ENCODE data around the gene COG5. TPM values are rescaled to one million over a fixed set of nuclear protein-coding genes. Genes with fewer than 3 reads are reported as not detected.

COG5 gene
- total and polyA plus RNA-seq, 2 of the 8 experiments (the other 6 are each of a cell fraction or from before 2014, with no cell fraction given): 10.5 to 28.1 TPM

DNA sequence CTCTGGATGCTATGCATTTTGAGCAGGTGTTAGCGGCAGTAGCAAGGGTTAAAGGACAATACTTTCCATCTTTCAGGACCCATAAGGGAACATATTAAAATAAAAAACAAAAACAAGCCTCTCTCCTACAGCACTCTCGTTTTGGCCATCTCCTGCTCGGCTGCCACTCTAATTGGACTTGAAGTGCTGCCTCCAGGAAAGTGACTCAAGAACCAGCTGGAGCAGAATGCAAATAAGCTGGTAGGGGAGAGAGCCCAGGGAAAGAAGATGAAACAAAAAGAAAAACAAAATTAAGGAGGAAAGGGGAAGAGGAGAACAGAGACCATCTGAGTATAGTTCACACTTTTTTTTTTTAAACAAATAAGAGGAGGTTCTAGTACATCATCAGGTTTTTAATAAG lies 329.3 kb downstream of the COG5 start:
- H4K8ac ChIP-seq (ENCODE audit: extremely low read depth, insufficient read depth, low read length): no peak overlapping the region
- no peak overlapping the region for H2BK15ac ChIP-seq (ENCODE audit: low read length)
- peaks cover 0 to 9% (median 2%) of the 10 kb centered on the region in 4 experiments; a peak in 3 of 7 replicates for H3K4me1 ChIP-seq (replicated peaks in 1 of 4; ENCODE audit: control insufficient read depth in 3 of 4, insufficient read depth in 4 of 4, low read length in 3 of 4)
- no peak overlapping the region for H3K9ac ChIP-seq (replicated peaks in 1 of 4; ENCODE audit: extremely low read depth in 1 of 4, low read depth in 3 of 4, low read length in 3 of 4)
- H2BK20ac ChIP-seq (ENCODE audit: low read length): no peak overlapping the region
- no peak overlapping the region for H3K56ac ChIP-seq (replicated peaks; ENCODE audit: insufficient read length, low read depth, low read length)
- H3K79me1 ChIP-seq (ENCODE audit: low read depth, low read length): no peaks in the 10 kb centered on the region
- H2BK12ac ChIP-seq (ENCODE audit: low read depth, low read length): no peak overlapping the region
- no peaks in the 10 kb centered on the region for H3K36me3 ChIP-seq (ENCODE audit: control insufficient read depth in 2 of 4, insufficient read depth in 4 of 4, low read length in 3 of 4)
- H3K27ac ChIP-seq (ENCODE audit: low read depth, low read length): no peak overlapping the region
- no peak overlapping the region for H2BK5ac ChIP-seq (ENCODE audit: low read depth, low read length)
- H3K27me3 ChIP-seq (replicated peaks in 1 of 4; ENCODE audit: control insufficient read depth in 3 of 4, extremely low read depth in 1 of 4, insufficient read depth in 3 of 4, low read length in 3 of 4): peaks cover 0 to 1% (median 0%) of the 10 kb centered on the region in 4 experiments; a peak in 1 of 7 replicates
- ChIA-PET POLR2A (ENCODE audit: partially characterized antibody) (no interaction called here), CTCF (ENCODE audit: partially characterized antibody) (interaction anchor here (0.6 to 1.4 kb wide), 4 partner anchors 13 to 228 kb away, joined by 3 to 4 read pairs (median 3); no protein-coding TSS in a partner anchor)
- no peaks in the 10 kb centered on the region for H3K9me3 ChIP-seq (ENCODE audit: insufficient read depth in 2 of 2, low read depth in 1 of 2, low read length in 1 of 2)
- no peak overlapping the region for H4K5ac ChIP-seq (ENCODE audit: insufficient read length, low read depth, low read length)
- TF ChIP-seq CTBP2 (IDR thresholded peaks at IDR 0.05; ENCODE audit: borderline replicate concordance, insufficient read depth, insufficient read length, low read length) (no peak), BCL11A (IDR thresholded peaks at IDR 0.05; ENCODE audit: low read depth in 2 of 2, low read length in 2 of 2) (no peak), MAFK (IDR thresholded peaks at IDR 0.05; ENCODE audit: low read depth, low read length) (no peak), RFX5 (IDR thresholded peaks at IDR 0.05; ENCODE audit: borderline replicate concordance, low read depth, low read length) (no peak), CREB1 (IDR thresholded peaks at IDR 0.05) (no peak)
- WGBS, 2 experiments (ENCODE audit: extremely low coverage in 1 of 2, insufficient coverage in 1 of 2, insufficient read length in 1 of 2, insufficient replicate concordance in 2 of 2, low coverage in 1 of 2, low lambda C conversion rate in 2 of 2, missing lambda C conversion rate in 1 of 2): 76% methylated on average over 3 of the region's 3 CpGs; no CpG with 5 or more reads in 1 of the 2 experiments
- H2BK120ac ChIP-seq (replicated peaks; ENCODE audit: low read depth, low read length): no peak overlapping the region
- no peak overlapping the region for H3K4me2 ChIP-seq (ENCODE audit: insufficient read depth in 1 of 2, low read depth in 2 of 2, low read length in 2 of 2)
- no peak for FAIRE-seq
- H3K23ac ChIP-seq (ENCODE audit: insufficient read length): no peak overlapping the region
- H3K4ac ChIP-seq (replicated peaks; ENCODE audit: insufficient read length, low read depth, low read length): no peak overlapping the region
- H3K14ac ChIP-seq (ENCODE audit: insufficient read length): no peak overlapping the region
- no peak overlapping the region for H3K18ac ChIP-seq (ENCODE audit: extremely low read depth, low read length)
- no peaks in the 10 kb centered on the region for H3K79me2 ChIP-seq (ENCODE audit: control insufficient read depth in 1 of 2, insufficient read depth in 2 of 2, low read length in 2 of 2)
- no peak overlapping the region for H4K91ac ChIP-seq (replicated peaks; ENCODE audit: insufficient read length, low read length)
- H3K23me2 ChIP-seq (ENCODE audit: low read depth, low read length): no peaks in the 10 kb centered on the region
- H2AFZ ChIP-seq (ENCODE audit: low read length): no peak overlapping the region
- no peak overlapping the region for H3K4me3 ChIP-seq (ENCODE audit: extremely low read depth in 1 of 4, insufficient read depth in 2 of 4, low read depth in 3 of 4, low read length in 4 of 4)
- H2AK5ac ChIP-seq (ENCODE audit: low read depth, low read length): no peak overlapping the region
- no peaks in the 10 kb centered on the region for H4K20me1 ChIP-seq (replicated peaks in 1 of 2; ENCODE audit: control insufficient read depth in 1 of 2, insufficient read depth in 2 of 2, low read length in 2 of 2)
- DNase-seq (ENCODE audit: low read depth in 1 of 2, low spot score in 2 of 2): no peak
